GM12878 (cell line): Measurements from ENCODE around the gene SSBP3.
"Not testable (repeated sequence)": the region's sequence is repeated elsewhere in the genome, so short reads cannot be mapped to it uniquely, and the experiment has no call there.

ENCODE experiments used
- BCL3 ChIP-seq: IDR thresholded peaks from 2 replicates; pipeline ENCODE4 v1.6.1; 2011; ENCODE audit warnings: borderline replicate concordance, low read depth, mild to moderate bottlenecking, moderate library complexity, low read length; ENCODE audit not compliant: insufficient read depth, poor library complexity, severe bottlenecking
- CREB1 ChIP-seq: IDR thresholded peaks from 2 replicates; pipeline ENCODE4 v1.6.1; 2012; ENCODE audit warnings: low read depth, mild to moderate bottlenecking, inconsistent platforms
- CREM ChIP-seq: IDR thresholded peaks from 2 replicates; pipeline ENCODE4 v1.6.1; 2014; ENCODE audit warnings: antibody characterized with exemption, low read depth
- CTCF ChIP-seq, 3 experiments: IDR thresholded peaks in 2 of 3; conservative IDR thresholded peaks in 1 of 3; 2 replicates each; pipeline ENCODE4 v1.5.1; 2011; ENCODE audit warnings: low read depth in 3 of 3, low read length in 3 of 3, mild to moderate bottlenecking in 3 of 3, control low read depth in 2 of 3, moderate library complexity in 2 of 3, inconsistent platforms in 1 of 3, mixed read lengths in 1 of 3; ENCODE audit not compliant: control insufficient read depth in 2 of 3, insufficient read depth in 1 of 3; ENCODE audit errors: extremely low read depth in 1 of 3
- CUX1 ChIP-seq: IDR thresholded peaks from 2 replicates; pipeline ENCODE4 v1.6.1; 2012; ENCODE audit warnings: improper control_type of control experiment, low read depth, low read length; ENCODE audit not compliant: insufficient replicate concordance
- ESRRA ChIP-seq: IDR thresholded peaks from 2 replicates; pipeline ENCODE4 v1.6.1; 2012; ENCODE audit warnings: mild to moderate bottlenecking, low read length, improper control_type of control experiment
- FOXK2 ChIP-seq: fragments of 450-650 bp; IDR thresholded peaks from 2 replicates; pipeline ENCODE4 v1.6.1; 2017; ENCODE audit warnings: mild to moderate bottlenecking, moderate library complexity
- JUND ChIP-seq: IDR thresholded peaks from 2 replicates; pipeline ENCODE4 v1.6.1; 2012; ENCODE audit warnings: low read depth, mild to moderate bottlenecking, low read length, improper control_type of control experiment, moderate library complexity
- POLR2A ChIP-seq: IDR thresholded peaks from 2 replicates; pipeline ENCODE4 v1.6.1; 2011; ENCODE audit warnings: low read depth, mild to moderate bottlenecking, low read length
- RCOR1 ChIP-seq: conservative IDR thresholded peaks from 2 replicates; pipeline ENCODE4 v1.6.1; 2012; ENCODE audit warnings: low read depth, low read length, improper control_type of control experiment
- SIX5 ChIP-seq: IDR thresholded peaks from 2 replicates; pipeline ENCODE4 v1.6.1; 2011; ENCODE audit warnings: mild to moderate bottlenecking, low read depth, low read length, moderate library complexity; ENCODE audit not compliant: severe bottlenecking
- SMC3 ChIP-seq: IDR thresholded peaks from 2 replicates; pipeline ENCODE4 v1.6.1; 2011; ENCODE audit warnings: low read length, improper control_type of control experiment, borderline replicate concordance
- YY1 ChIP-seq: IDR thresholded peaks from 2 replicates; pipeline ENCODE4 v1.6.1; 2011; ENCODE audit warnings: low read depth, mild to moderate bottlenecking, low read length
- ZNF274 ChIP-seq: IDR thresholded peaks from one replicate; pipeline ENCODE4 v1.8.0; 2011; ENCODE audit not compliant: insufficient read length, insufficient read depth

DNA sequence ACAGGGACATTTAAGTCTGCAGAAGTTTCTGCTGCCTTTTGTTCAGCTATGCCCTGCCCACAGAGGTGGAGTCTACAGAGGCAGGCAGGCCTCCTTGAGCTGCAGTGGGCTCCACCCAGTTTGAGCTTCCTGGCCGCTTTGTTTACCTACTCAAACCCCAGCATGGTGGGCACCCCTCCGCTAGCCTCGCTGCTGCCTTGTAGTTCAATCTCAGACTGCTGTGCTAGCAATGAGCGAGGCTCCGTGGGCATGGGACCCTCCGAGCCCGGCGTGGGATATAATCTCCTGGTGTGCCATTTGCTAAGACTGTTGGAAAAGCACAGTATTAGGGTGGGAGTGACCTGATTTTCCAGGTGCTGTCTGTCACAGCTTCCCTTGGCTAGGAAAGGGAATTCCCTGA, 42.6 kb upstream of the SSBP3 start:
- not testable (repeated sequence) for TF ChIP-seq ESRRA; FOXK2; YY1; CTCF (IDR thresholded peaks at IDR 0.05 in 2 of 3, conservative IDR thresholded peaks at IDR 0.05 in 1 of 3; ENCODE audit: control insufficient read depth in 2 of 3, extremely low read depth in 1 of 3, insufficient read depth in 1 of 3, low read depth in 3 of 3, low read length in 3 of 3); SMC3; SIX5; BCL3; CREB1; ZNF274; JUND; POLR2A; CREM; RCOR1; CUX1
